Calu3 (cell line): ENCODE results near the gene CD46. TPM values are rescaled to one million over a fixed set of nuclear protein-coding genes. Genes with fewer than 3 reads are reported as not detected.

Experiments used
- BruUV-seq: library from RNA; stranded (reverse); fragments of 400-500 nt; replicated peaks from 2 replicates; lab custom pipeline; 2021; lab: Mats Ljungman, UMichigan
- CTCF ChIA-PET: fragments of 300-600 bp; sonication (Branson Sonifier 250); formaldehyde crosslinking; loops from one replicate; lab custom pipeline; 2022; ENCODE audit warnings: antibody characterized with exemption; lab: Charles Lee
- DNase-seq: peaks from one replicate; pipeline ENCODE4 v3.0.0; 2022
- H3K27ac Mint-ChIP-seq: one replicate; pipeline ENCODE4 v1.8.0; 2022; ENCODE audit warnings: mixed read lengths; ENCODE audit not compliant: unreplicated experiment
- H3K27me3 Mint-ChIP-seq: one replicate; pipeline ENCODE4 v1.8.0; 2022; ENCODE audit warnings: mixed read lengths; ENCODE audit not compliant: unreplicated experiment
- H3K36me3 Mint-ChIP-seq: one replicate; pipeline ENCODE4 v1.8.0; 2022; ENCODE audit warnings: mild to moderate bottlenecking, moderate library complexity, mixed read lengths; ENCODE audit not compliant: insufficient read depth, unreplicated experiment
- H3K4me1 Mint-ChIP-seq: one replicate; pipeline ENCODE4 v1.8.0; 2022; ENCODE audit warnings: mild to moderate bottlenecking, low read depth, mixed read lengths; ENCODE audit not compliant: unreplicated experiment
- H3K4me3 Mint-ChIP-seq: one replicate; pipeline ENCODE4 v1.8.0; 2022; ENCODE audit warnings: mild to moderate bottlenecking, low read depth, moderate library complexity, mixed read lengths; ENCODE audit not compliant: unreplicated experiment
- H3K9me3 Mint-ChIP-seq: one replicate; pipeline ENCODE4 v1.8.0; 2022; ENCODE audit warnings: low read depth, mixed read lengths; ENCODE audit not compliant: unreplicated experiment
- intact Hi-C: fragments of 100-400 bp; cut with micrococcal nuclease; formaldehyde crosslinking; loops from one replicate; pipeline ENCODE4 v1.10.0; 2022; ENCODE audit not compliant: unreplicated experiment
- total RNA-seq: library from RNA; stranded (reverse); gene quantifications from 2 replicates; pipeline ENCODE4 v1.2.3, GENCODE V29; 2022
- TF ChIP-seq, protein P1 (sequence below): fragments of 200-600 bp; IDR thresholded peaks from one replicate; pipeline ENCODE4 v1.8.0; 2022; ENCODE audit warnings: antibody characterized with exemption; ENCODE audit not compliant: unreplicated experiment

CD46 gene
- total RNA-seq, 1 experiment from 2014 or later, result 635 TPM

DNA sequence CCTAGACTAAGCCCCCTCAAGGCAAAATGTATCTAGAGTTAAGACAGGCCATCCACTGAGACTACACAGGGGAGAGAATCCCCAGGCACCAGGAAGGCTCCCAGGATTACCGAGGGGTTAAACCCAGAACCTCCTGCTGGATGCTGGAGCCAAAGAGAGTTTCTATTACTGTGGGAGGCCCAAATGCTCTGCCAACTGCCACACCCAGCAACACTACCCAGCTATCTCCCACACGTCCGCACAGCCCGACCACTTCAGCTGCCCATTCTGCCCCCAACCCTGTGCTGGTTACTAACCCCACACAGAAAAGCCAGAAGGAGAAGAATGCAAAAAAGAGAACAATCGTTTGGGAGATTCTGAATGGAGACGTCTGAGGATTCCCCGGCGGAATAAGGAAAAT, 63.6 kb downstream of the CD46 start:
- H3K4me1 Mint-ChIP-seq, result peaks cover 6% of the 10 kb centered on the region
- H3K36me3 Mint-ChIP-seq, result peaks cover 50% of the 10 kb centered on the region
- TF ChIP-seq, protein P1, sequence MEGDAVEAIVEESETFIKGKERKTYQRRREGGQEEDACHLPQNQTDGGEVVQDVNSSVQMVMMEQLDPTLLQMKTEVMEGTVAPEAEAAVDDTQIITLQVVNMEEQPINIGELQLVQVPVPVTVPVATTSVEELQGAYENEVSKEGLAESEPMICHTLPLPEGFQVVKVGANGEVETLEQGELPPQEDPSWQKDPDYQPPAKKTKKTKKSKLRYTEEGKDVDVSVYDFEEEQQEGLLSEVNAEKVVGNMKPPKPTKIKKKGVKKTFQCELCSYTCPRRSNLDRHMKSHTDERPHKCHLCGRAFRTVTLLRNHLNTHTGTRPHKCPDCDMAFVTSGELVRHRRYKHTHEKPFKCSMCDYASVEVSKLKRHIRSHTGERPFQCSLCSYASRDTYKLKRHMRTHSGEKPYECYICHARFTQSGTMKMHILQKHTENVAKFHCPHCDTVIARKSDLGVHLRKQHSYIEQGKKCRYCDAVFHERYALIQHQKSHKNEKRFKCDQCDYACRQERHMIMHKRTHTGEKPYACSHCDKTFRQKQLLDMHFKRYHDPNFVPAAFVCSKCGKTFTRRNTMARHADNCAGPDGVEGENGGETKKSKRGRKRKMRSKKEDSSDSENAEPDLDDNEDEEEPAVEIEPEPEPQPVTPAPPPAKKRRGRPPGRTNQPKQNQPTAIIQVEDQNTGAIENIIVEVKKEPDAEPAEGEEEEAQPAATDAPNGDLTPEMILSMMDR, result no peak
- intact Hi-C loops, result no loop called here
- H3K9me3 Mint-ChIP-seq, result no peaks in the 10 kb centered on the region
- no peak for DNase-seq
- no TSS peak for BruUV-seq
- H3K4me3 Mint-ChIP-seq, result no peak overlapping the region
- H3K27me3 Mint-ChIP-seq, result no peaks in the 10 kb centered on the region
- CTCF ChIA-PET, result no interaction called here
- no peak overlapping the region for H3K27ac Mint-ChIP-seq

DNA sequence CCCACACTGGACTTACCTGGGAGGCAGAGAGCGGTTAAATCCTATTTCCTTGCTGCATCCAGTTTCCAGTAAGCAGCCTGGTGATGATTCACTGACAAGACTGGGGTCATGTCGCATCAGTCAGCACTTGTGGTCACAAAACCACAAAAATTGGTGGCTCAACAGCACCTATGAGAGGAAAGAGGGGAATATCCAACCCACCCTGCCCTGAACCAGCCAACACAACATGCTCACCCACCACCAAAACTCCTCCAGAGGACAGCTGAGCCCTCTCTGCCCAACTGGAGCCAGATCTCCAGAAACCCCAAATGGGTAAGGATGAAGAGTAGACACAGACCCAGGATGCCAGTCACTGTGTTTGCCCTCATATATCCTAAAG, 64.0 kb downstream of the CD46 start:
- DNase-seq, result no peak
- peaks cover 10% of the 10 kb centered on the region for H3K4me1 Mint-ChIP-seq
- H3K27ac Mint-ChIP-seq, result no peak overlapping the region
- H3K9me3 Mint-ChIP-seq, result no peaks in the 10 kb centered on the region
- H3K36me3 Mint-ChIP-seq, result peaks cover 50% of the 10 kb centered on the region
- intact Hi-C loops, result no loop called here
- BruUV-seq, result no TSS peak
- H3K27me3 Mint-ChIP-seq, result no peaks in the 10 kb centered on the region
- H3K4me3 Mint-ChIP-seq, result no peak overlapping the region
- CTCF ChIA-PET, result no interaction called here
- TF ChIP-seq, protein P1, result no peak

DNA sequence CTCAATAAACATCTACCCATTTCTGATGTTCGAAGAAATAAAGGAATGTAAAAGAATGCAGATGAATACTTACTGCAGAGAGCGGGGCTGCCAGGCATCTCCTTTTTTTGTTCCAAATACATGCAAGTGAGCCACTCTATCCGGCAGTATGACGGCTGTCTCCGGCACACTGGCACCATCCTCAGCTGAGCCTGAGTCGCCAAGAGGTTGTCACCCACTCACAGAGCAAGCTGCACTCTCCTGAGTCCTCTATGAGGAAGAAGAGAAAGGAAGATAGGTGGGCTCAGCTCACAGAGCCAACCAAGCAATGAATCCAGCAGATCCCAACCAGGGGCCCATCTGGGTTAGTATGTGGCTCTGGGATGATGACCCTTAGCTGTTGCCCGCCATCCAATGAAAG, 65.3 kb downstream of the CD46 start:
- intact Hi-C loops, result no loop called here
- no peaks in the 10 kb centered on the region for H3K27me3 Mint-ChIP-seq
- peaks cover 16% of the 10 kb centered on the region for H3K4me1 Mint-ChIP-seq
- no peaks in the 10 kb centered on the region for H3K9me3 Mint-ChIP-seq
- no TSS peak for BruUV-seq
- H3K27ac Mint-ChIP-seq, result no peak overlapping the region
- H3K36me3 Mint-ChIP-seq, result peaks cover 46% of the 10 kb centered on the region
- CTCF ChIA-PET, result no interaction called here
- TF ChIP-seq, protein P1, result no peak
- DNase-seq, result no peak
- H3K4me3 Mint-ChIP-seq, result no peak overlapping the region

DNA sequence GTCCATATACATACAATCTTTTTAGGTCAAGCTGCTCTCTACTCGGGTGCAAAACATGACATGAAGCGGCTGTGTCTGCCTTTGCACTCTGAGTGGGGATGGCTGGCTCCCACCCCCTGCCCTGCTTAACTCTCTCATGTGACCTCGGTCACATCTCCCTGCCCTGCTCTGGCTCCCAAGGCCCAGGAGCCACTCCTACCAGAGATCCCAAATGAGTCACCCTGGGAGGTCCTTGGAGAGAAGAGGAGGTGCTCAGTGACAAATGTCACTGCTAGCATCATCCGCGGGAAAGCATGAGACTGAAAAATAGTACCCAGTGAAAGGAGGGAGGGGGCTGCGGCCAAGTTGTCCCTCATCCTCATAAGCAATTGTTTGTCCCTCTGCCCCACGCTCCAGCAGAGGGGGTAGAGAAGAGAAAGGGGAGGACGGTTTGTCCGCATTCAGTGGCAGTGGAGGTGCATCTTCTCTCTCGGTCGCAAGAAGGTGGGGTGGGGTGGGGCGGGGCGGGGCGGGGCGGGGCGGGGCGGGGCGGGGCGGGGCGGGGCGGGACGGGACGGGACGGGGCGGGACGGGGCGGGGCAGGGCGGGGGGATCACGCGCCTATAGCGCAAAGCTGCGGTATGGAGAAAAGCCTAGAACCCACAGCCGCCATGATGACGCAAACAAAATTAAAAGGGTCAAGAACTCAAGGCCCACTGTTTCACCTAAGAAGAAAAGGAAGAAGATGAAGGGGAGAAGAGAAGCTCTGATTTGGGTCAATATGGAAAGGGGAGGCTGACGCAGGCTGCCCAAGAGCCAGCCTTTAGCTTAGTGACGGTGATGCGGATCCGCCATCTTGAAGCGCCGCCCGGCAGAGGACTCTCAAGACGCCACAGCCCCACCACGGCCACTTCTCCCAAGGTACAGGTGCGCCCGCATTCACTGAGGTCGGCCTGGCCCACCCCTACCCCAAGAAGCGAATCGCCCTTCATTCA, 66.2 kb downstream of the CD46 start:
- Mint-ChIP-seq H3K27ac (no peak overlapping the region), H3K4me1 (peaks cover 23% of the 10 kb centered on the region), H3K36me3 (peaks cover 55% of the 10 kb centered on the region), H3K9me3 (no peaks in the 10 kb centered on the region), H3K27me3 (no peaks in the 10 kb centered on the region), H3K4me3 (no peak overlapping the region)
- TF ChIP-seq, protein P1, result no peak
- CTCF ChIA-PET, result no interaction called here
- no TSS peak for BruUV-seq
- no peak for DNase-seq
- intact Hi-C loops, result no loop called here
